GM21825 (cell line): ENCODE measurements around the gene INO80C.

Experiments used
- ATAC-seq: cut with Tn5 transposase; IDR thresholded peaks from one replicate; pipeline ENCODE4 v1.9.1; 2021; ENCODE audit warnings: mild to moderate bottlenecking, moderate library complexity; ENCODE audit not compliant: unreplicated experiment

INO80C gene

DNA sequence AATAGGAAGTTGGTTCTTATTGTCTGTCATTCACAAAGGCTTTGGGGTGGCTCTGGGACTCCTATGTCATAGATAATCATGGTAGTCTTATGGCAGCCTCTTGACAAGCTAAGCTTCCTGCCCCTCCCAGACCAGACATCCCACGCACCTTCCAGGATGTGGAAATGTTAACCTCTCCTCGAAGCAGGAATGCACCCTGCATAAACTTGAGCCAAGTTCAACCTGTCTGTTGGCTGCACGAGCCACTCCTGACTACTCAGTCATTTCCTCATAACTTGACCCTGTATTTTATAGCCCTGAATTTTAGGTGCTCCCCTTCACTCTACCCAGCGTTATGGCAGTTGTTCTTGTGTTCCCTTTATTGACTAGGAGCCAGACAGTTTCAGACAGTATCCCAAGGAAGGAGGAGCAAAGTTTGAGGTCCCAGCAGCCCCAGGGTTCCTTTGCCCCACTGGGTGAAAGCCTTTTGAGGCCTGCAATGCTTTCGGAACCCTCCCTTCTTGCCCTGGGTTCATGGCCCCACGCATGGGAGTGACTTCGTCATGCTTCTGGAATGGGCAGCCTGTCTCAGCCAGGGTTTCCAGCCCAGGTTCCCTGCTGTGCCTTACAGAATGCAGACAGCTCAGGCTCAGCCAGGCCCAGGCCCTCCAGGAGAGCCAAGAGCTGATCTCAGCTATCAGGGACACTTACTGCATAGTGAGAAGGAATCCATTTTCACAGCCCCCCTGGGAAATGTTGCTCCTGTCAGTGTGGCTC, 15.6 kb upstream of the INO80C start:
- no peak for ATAC-seq

DNA sequence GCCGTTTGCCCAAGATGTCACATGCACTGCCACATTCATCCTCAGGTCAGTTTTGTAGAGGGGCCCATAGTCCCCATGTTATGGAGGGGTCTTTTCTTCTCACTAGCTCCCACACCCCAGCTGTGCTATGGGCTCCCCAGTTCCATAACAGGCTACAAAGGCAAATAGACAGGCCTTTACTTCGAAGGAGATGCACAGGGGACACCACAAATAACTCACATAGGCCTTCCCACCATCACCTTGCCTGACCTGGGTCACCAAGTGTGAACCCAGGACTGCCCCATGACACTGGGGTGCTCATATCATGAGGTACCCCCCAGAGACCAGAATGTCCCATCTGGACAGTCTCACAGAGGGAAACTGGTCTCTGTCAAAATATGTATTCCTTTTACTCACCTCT, 15.0 kb upstream of the INO80C start:
- no peak for ATAC-seq

DNA sequence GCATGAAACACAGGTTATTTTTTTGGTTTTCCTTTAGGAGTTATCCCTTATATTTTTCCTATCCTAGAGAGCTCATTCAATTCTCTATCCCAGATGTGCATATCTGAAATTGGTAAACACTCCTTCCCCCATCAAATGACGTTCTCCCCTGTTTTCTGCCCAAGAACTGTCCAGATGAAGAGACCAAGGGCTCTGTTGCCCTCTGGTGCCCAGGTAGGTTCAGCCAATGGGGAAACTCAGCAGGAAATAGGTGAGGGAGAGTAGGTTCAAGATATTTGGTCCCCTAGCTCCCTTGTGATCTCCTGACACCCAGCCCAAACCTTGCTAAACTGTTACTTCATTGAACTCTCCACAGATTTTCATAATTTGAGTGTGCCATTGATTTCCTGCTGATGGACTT, 14.1 kb upstream of the INO80C start:
- no peak for ATAC-seq

DNA sequence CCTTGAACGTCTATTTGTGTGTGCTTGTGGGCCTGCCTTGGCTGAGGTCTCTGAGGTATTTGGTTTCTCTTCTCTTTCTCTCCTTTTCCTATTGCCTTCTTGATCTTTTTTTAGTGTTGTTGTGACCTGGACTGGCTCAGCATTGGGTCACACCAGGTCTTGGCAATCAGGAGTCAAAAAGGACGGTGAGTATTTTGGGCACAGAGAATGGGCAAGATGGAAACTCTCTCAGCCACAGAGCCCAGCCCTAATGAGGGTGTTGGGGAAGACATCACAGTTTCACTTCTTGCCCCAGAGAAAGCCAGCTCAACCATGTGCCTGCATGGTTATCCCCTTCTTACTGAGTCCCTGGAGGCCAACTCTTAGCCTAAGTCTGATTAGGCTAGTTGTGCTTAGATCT, 13.7 kb upstream of the INO80C start:
- peak; percentile 89 for ATAC-seq

DNA sequence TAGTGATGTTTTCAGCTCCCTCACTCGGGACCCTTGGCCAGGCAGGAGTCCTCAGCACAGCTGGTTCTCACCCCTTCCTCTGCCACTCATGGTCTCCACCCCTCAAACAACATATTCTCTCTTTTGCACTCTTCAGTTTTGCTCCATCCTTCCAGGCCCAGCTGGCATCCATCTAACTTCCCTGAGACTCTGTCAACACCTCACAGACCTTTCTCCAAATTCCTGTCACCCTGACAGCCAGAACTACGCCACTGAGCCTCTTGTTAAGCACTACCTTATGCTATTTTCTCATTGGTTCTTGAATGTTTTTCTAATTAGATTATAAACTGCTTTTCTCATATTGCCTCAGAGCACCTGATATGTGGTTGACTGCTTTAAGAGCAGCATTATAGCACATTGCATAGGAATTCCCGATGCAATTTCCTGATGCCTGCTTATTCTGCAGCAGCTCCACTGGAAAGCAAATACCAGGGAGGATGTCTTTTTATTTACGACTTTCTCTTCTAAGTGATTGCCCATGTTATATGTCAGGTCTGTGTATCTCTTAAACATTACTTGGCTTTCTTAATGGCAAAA, 12.4 kb upstream of the INO80C start:
- ATAC-seq, result no peak

DNA sequence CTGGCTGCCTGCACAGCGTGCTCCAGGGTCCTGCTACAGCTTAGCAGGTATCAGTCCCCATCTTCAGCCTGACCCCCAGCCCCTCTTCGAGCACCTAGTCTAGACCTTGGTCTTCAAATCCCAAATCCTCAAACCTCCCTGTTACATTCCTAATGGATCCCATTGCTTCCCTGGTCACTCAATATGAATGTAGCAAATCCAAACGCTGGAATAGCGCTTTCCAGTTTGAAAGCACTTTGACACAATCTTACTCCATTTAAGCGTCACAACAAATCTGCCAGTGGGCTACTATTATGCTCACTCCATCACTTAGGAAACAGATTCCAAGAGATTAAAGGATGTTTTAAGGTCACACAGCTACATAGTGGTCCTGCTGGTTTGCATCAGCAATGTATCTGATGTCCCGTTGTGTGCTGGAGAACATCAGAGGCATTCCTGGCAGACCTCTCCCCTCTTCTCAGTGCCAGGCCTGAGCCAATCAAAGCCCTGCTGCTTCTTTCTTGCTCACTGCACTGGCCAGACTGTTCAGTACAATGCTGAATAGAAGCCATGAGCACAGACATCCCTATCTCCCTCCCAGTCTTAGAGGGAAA, 11.1 kb upstream of the INO80C start:
- ATAC-seq, result no peak

DNA sequence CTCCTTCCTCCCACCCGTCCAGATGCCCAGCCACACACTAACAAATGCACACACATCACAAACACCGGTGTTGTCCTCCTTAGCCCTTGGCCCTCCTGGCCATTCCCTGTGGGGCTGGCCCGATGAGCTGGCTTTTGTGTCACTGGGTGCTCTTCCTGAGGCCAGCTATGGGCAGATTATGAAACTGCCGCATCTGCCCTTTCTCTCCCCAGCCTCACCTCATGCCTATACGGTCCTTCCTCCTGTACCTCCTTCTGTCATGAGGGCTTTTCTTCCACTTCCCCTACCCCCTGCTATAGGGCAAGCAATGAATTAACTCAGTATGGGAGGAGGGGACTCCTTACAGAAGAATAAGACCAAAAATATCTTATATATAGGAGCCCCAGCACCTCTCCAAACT, 10.3 kb upstream of the INO80C start:
- ATAC-seq, result no peak

DNA sequence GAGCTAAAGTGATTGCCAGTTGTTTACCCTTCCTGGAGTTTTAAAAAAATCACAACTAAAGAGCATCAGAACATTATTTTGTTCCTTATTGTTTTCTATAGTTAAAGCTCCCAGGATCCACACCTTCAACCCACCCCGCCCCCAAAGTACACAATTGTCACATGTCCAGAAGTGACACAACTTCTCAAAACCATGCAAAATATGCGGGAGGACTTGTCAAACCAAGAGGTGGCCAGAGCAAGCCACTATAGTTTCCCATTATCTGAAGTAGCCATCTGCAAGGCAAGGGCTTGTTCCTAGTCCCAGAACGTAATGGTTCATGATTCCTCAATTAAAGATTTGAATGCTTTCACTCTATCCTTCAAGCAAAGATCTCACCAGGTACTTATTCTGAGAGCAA, 9.9 kb upstream of the INO80C start:
- no peak for ATAC-seq

DNA sequence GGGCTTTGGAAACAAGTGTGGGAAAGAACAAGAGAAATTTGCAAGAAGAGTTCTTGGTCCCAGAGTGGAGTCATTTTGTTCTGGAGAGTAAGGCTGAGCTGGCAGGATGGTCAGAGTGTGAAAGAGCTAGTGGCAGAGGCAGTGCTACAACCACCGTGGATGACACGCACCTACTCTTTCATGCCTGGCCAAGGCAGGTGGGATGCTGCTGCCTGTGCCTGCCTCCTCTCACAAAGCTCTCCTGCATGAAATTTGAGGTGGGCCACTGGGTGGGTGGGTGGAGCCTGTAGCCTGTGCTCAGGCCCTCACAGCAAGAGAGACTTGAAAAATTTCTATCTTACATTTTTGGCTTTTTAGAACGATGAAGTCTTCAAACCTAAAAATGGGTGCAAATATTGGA, 9.4 kb upstream of the INO80C start:
- ATAC-seq, result no peak

DNA sequence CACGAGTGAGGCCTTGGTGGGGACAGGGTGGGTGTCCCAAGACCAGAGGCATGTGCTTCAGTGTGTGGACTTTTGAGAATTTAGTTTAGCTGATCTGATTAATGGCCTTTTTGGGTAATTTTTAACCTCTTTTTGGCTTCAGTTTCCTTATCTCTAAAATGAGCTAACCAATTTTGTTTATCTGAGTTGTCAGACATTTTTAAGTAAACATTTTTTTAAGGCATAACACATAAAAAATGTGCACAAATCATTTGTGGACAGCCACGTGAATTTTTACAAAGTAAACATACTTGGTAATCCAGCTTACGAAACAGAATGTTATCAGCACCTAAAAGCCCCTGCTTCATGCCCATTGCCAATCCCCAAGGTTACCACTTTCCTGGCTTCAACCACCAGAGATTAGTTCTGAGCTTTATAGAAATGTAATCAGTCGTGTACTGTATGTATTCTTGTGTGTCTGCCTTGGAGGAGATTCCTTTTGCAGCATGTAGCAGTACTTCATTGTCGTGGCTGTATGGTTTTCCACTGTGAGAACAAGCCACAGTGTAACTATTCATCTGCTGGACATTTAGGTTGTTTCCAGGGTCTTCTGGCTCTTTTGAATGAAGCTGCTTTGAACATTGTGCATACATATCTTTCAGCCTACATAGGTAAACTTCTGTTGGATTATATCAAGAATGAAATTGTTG, 8.4 kb upstream of the INO80C start:
- ATAC-seq, result no peak

DNA sequence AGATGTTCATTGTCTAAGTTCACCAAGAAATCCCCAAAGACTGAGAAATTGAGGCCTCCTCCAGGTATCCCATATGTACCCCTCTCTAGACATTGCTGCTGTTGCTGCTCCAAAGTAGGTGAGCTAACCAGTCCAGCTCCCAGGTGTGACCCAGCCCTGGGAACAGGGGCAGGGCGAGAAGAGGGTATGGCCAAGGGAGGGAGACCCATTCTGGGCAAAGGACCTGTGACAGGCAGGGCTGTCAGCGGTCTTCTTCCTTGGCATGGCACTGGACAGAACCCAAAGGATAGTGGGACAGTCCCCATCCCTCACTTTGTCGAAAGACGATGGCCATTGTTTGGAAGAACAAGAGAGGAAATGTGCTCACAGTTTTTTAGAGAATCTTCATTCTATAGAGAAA, 7.2 kb upstream of the INO80C start:
- ATAC-seq, result no peak

DNA sequence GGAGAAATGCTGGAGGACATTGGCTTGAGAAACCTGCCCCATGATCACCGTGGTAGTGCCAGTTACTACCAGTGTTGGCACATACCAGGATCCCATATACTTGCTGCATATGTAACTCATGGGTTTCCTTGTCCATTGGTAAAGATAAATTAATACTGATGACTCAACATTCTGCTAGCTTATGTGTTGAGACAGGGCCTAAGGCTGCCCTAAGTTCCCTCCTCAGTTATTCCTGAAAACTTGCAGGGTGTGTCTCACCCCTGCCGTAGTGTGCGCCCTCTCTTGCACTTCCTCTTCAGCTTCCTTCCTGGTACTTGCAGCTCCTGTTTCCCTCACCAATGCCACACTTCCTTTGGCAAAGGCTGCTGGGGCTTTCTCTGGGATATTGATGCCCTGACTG, 4.3 kb upstream of the INO80C start:
- ATAC-seq, result no peak

DNA sequence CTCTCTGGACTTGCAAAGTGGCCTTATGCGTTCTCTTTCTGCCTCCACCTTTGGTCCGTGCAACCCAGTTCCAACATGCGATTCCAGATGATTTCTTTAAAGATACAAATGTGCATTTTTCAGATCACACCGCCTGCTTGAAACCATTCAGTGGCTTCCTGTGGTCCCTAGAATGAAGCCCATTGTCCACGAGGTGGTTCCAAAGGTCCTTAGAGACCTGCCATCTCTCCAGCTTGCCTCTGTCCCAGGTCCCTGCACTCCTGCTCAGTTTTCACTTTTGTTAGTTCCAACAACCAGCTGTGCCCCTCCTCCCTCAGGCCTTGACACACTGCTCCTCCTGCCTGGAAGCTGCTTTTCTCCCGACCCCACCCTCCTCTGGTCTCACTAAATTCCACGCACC, 3.6 kb upstream of the INO80C start:
- no peak for ATAC-seq

DNA sequence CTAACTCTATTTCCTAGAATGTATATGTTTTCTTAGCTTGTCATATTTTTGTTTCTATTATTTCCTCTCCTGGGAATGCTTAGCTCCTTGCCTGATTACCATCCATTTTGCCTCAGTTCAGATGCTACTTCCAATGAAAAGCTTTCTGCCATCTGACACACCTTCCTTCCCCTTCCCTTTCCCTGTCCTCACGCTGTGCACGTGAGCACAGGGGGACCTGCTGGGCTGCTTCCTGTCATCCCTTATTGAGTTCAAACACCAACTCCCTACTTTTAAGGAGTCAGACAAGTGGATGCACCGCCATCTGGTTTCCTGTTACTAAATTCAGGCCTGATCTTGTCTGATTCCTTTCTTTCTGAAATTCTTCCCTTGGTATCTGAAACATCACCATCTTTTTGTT, 2.4 kb upstream of the INO80C start:
- no peak for ATAC-seq

DNA sequence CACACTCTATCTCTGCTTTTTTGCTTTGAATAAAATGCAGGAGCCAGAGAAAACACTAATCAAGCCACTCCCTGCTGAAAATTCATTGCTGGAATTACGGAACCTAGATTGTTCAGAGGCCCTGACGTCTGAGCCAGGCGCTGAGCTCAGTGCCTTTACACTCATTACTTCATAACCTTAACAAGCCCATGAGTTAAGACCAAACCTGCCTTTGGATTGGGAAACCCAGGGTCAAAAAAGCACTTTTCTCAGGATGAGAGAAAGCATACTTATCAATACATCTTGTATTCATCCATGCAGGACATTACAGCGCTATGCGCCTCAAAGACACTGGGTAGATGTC, 762 bp downstream of the INO80C start:
- ATAC-seq, result peak; percentile 16

DNA sequence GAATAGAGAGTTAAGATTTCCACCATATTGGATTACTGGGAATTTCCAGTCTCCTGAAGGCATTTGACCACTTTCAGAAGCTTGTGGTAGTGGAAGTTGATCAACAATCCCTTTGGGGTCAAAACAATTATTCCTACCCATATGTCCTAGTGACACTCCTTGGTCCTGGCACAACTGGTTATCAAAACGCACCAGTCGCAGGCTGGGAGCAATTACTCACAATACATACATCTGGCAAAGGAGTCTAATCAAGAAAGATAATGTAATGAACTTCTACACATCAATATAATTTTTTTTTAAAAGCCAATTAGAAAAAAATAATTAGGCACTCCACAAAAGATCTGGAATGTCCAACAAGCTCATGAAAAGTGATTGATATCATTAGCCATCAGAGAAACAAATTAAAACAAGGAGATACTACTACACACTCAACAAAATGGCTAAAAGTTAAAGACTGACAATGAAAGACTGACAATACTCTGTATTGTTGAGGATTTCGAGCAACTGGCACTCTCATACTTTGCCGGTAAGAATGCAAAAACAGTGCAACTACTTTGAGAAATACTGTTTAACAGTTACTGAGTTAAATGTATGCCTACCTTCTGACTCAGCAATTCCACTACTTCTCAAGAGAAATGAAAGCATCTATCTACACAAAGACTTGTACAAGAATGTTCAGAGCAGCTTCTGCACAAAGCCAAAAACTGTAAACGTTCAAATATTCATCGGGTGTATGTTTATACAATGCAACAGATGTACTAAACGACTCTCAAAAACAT, 2.0 kb downstream of the INO80C start:
- ATAC-seq, result no peak

DNA sequence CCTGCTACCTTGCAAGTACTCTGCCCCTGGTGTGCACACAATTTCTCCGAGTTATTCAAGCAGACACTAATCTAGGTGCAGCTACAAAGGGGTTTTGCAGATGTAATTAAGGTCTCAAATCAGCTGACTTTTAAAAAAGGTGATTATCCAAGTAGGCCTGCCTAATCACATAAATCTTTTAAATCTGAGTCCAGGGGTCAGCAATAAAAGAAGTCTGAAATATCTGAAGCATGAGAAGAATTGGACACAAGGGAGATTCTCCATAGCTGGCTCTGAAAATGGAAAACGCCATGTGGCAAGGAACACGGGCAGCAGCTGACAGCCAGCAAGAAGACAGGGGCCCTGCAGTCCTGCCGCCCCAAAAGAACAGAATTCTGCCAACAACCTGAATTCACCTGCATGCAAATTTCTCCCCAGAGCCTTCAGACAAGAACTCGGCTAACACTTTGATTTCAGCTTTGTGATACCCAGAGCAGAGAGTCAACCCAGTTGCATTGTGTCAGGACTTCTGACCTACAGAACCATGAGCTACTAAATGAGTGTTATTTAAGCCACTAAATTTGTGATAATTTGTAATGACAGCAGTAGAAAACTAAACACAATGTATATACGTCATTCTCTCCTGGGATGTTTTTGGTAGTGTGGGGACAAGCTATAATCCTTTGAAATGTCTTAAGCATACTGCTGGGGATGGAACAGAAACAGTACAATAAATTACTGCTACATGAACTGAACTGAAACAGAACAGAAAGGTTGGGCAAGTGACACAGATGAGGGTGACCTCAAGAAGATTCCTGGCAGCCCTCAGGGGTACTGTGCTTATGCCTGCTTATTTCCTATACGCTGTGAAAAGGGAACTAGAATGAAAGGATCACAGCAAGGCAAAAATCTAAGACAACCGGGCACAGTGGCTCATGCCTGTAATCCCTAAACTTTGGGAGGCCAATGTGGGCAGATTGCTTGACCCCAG, 3.2 kb downstream of the INO80C start:
- ATAC-seq, result no peak

DNA sequence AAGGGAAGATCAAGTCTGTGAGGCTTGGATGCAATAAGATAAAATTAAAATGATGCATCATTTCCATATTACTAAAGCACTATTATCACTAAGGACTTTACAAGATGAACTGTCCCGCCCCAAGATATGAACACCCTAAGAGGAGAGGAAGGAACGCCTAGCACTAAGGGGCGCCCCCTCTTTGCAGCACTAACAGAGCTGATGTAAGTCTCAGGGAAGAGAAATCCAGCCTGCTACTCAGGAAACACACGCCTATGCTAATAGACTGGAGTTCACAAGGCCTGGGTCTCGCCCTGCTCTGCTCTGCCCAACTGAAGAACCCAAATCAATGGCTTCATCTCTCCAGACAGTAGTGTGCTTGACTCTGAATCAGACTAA, 6.1 kb downstream of the INO80C start:
- no peak for ATAC-seq

DNA sequence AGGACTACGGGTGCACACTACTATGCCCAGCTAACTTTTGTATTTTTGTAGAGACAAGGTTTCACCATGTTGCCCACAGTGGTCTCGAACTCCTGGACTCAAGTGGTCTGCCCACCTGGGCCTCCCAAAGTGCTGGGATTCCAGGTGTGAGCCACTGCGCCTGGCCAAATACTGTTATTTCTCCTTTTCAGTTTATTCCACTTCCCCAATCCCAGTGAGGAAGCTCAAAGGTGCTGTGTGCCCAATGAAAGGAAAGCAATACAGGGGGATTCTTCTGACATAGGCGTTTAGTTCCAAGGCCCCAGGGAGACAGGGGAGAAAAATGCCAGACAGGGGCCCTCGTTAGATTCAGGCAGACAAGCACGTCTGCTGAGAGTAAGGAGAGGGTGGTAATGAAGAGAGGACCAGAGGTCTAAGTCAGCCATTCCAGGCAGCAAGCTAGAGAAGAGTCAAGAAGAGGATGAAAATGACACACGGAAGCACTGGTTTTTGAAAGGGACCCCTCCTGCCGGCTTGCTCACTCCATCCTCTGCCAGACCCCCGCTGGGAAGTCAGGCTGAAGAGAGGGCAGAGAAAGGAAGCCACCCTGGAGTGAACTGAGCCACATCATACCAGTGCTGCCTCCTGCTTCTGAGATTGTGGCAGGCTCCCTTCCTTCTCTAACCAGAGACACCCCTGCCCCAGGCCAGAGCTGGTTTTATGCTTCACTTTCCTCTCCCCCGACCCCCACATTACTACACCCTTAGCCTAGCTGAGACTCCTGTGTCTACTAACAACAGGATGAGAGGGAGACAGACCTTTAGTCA, 6.7 kb downstream of the INO80C start:
- no peak for ATAC-seq
